Nephron (organoid): ENCODE results near the gene ERGIC1.
"Not testable (repeated sequence)": the region's sequence is repeated elsewhere in the genome, so short reads cannot be mapped to it uniquely, and the experiment has no call there.

Experiments
- H3K27ac Mint-ChIP-seq, 3 experiments: 2 replicates each; pipeline ENCODE4 v1.8.0; 2020; ENCODE audit warnings: mixed read lengths in 3 of 3, mild to moderate bottlenecking in 2 of 3, moderate library complexity in 1 of 3
- H3K27me3 Mint-ChIP-seq: 2 replicates; pipeline ENCODE4 v1.8.0; 2021; ENCODE audit warnings: low read depth, mild to moderate bottlenecking, moderate library complexity, mixed read lengths
- H3K36me3 Mint-ChIP-seq: 2 replicates; pipeline ENCODE4 v1.8.0; 2020; ENCODE audit warnings: low read depth, mixed read lengths
- H3K4me1 Mint-ChIP-seq: 2 replicates; pipeline ENCODE4 v1.8.0; 2020; ENCODE audit warnings: mixed read lengths
- H3K4me3 Mint-ChIP-seq, 3 experiments: 2 replicates each; pipeline ENCODE4 v1.8.0; 2020; ENCODE audit warnings: mild to moderate bottlenecking in 3 of 3, mixed read lengths in 3 of 3, moderate library complexity in 2 of 3
- H3K9me3 Mint-ChIP-seq: 2 replicates; pipeline ENCODE4 v1.8.0; 2020; ENCODE audit warnings: mixed read lengths
- CTCF ChIP-seq, 3 experiments: fragments of 200-600 bp; sonication (generic); IDR thresholded peaks; one replicate each; pipeline ENCODE4 v1.5.0; 2021; ENCODE audit warnings: antibody characterized with exemption in 3 of 3; ENCODE audit not compliant: unreplicated experiment in 3 of 3

ERGIC1 gene

DNA sequence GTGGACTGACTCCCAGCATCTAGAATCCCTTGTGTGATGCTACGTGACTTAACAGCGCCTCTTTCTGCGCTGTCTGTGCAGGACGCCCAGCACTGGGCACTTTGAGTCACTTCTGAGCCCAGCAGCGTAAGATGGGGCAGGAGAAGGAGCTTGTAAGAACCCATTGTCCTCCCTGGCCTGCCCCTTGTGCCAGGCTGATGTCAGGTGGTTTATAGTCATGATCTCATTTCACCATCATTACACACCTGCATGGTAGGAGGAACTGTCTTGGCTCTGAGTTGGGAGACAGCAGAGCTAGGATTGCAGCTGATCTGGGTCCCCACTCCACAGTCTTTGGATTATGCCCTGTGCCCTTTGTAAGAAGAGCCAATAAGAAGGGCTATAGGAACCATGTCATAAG, 12.2 kb downstream of the ERGIC1 start:
- Mint-ChIP-seq H3K4me1 (peaks cover 33% of the 10 kb centered on the region), H3K36me3 (peaks cover 17% of the 10 kb centered on the region), H3K27me3 (no peaks in the 10 kb centered on the region), H3K9me3 (no peaks in the 10 kb centered on the region), H3K27ac (no peak overlapping the region), H3K4me3 (no peak overlapping the region)
- no peak for TF ChIP-seq CTCF (IDR thresholded peaks at IDR 0.05; ENCODE audit: unreplicated experiment in 3 of 3)

- no peaks in the 10 kb centered on the region for H3K27me3 Mint-ChIP-seq
Measured at GRCh38 chr5:172846677-172847076, 12.6 kb downstream of the ERGIC1 start.

GRCh38 chr5:172847584-172847983, 13.5 kb downstream of the ERGIC1 start:
- H3K4me3 Mint-ChIP-seq, H3K9me3 Mint-ChIP-seq, H3K27ac Mint-ChIP-seq, H3K27me3 Mint-ChIP-seq, H3K36me3 Mint-ChIP-seq: not testable (repeated sequence)
- peaks cover 28% of the 10 kb centered on the region for H3K4me1 Mint-ChIP-seq

More at GRCh38 chr5:172846677-172847076, 12.6 kb downstream of the ERGIC1 start:
- Mint-ChIP-seq H3K9me3 (no peaks in the 10 kb centered on the region), H3K27ac (peak overlapping the region in 1 of 3 experiments; percentile 28), H3K4me1 (peaks cover 29% of the 10 kb centered on the region), H3K4me3 (no peak overlapping the region), H3K36me3 (peaks cover 16% of the 10 kb centered on the region)
- TF ChIP-seq CTCF (IDR thresholded peaks at IDR 0.05; ENCODE audit: unreplicated experiment in 3 of 3): no peak

DNA sequence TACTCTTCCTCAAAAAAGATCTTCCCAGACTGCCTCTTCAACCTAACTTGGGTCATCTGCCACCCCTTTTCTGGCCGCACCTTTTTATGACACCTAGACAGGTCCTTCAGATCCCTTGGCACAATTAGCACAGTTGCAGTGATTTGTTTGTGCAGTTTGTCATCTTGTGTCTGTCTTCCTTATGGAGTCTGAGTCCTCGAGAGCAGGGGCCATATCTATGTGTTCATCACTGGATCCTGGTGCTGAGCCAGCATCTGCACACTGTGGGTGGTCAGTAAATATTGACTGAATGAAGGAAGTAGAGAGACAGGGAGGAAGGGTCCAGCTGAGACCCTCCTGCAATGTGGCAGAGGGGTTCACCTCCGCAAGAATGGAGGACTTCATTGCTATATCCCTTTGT, 14.4 kb downstream of the ERGIC1 start:
- Mint-ChIP-seq H3K4me1 (peaks cover 31% of the 10 kb centered on the region), H3K27me3 (no peaks in the 10 kb centered on the region), H3K36me3 (peaks cover 5% of the 10 kb centered on the region), H3K27ac (peak overlapping the region; percentile 3 to 37 (median 29)), H3K4me3 (no peak overlapping the region), H3K9me3 (no peaks in the 10 kb centered on the region)
- no peak for TF ChIP-seq CTCF (IDR thresholded peaks at IDR 0.05; ENCODE audit: unreplicated experiment in 3 of 3)

DNA sequence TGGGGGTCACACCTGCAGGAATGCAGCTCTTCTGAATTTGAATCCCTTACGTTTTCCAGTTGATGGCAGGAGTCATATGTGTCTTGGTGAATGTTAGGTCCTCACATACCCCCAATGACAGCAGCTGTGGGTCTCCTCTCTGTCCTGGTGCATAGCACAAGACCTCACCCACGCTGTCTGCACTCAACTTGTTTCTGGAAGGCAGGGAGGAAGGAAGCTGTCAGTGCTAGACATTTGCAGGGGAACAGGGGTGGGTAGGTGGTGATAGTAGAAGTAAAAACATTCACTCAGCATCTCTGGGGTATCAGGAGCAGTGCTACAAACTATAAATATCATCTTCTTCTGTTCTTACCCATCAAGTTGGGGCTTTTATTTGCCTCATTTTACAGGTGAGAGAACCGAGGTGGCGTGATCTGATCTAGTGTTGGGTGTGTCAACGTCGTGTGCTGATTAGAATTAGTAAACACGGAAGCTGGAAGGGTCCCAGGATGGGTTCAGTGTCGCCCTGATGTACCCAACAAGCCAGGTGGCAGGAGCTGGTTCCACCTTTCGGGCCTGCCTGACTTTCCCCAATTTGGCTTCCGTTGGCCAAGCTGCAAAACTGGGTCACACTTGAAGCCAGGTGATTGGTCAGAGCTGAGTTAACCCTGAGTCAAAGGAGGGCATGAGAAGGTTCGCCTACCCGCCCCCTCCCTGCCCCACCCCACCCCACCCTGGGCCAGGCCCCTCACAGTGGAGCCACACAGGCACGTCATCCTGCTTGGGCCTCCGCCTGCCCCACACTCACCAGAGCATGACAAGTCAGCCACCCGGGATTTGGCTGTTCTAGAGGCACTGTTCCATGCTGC, 15.8 kb downstream of the ERGIC1 start:
- no peak overlapping the region for H3K4me3 Mint-ChIP-seq
- no peak for TF ChIP-seq CTCF (IDR thresholded peaks at IDR 0.05; ENCODE audit: unreplicated experiment in 3 of 3)
- peak overlapping the region in 1 of 3 experiments; percentile 30 for H3K27ac Mint-ChIP-seq
- peaks cover 31% of the 10 kb centered on the region for H3K4me1 Mint-ChIP-seq
- no peaks in the 10 kb centered on the region for H3K36me3 Mint-ChIP-seq
- H3K27me3 Mint-ChIP-seq: no peaks in the 10 kb centered on the region
- no peaks in the 10 kb centered on the region for H3K9me3 Mint-ChIP-seq

- H3K36me3 Mint-ChIP-seq: no peaks in the 10 kb centered on the region
- H3K27me3 Mint-ChIP-seq: no peaks in the 10 kb centered on the region
- H3K4me1 Mint-ChIP-seq: peaks cover 31% of the 10 kb centered on the region
- TF ChIP-seq CTCF (IDR thresholded peaks at IDR 0.05; ENCODE audit: unreplicated experiment in 3 of 3): no peak
- no peak overlapping the region for H3K4me3 Mint-ChIP-seq
- no peaks in the 10 kb centered on the region for H3K9me3 Mint-ChIP-seq
- no peak overlapping the region for H3K27ac Mint-ChIP-seq
Measured at GRCh38 chr5:172850454-172850797, 16.4 kb downstream of the ERGIC1 start.

DNA sequence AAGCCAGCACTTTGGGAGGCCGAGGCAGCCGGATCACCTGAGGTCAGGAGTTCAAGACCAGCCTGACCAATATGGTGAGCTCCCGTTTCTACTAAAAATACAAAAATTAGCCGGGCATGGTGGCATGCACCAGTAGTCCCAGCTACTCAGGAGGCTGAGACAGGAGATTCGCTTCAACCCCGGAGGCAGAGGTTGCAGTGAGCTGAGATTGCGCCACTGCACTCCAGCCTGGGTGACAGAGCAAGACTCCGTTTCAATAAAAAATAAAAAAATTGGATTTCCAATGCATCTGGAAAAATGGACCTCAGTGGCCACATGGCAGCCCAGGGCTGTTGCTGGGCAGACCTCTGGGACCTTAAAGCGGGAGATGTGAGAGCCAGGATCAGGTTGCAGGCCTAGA, 17.2 kb downstream of the ERGIC1 start:
- not testable (repeated sequence) for H3K27me3 Mint-ChIP-seq, H3K9me3 Mint-ChIP-seq, H3K4me3 Mint-ChIP-seq, H3K27ac Mint-ChIP-seq, H3K36me3 Mint-ChIP-seq
- peaks cover 31% of the 10 kb centered on the region for H3K4me1 Mint-ChIP-seq
